WTC11 (cell line): ENCODE results near the gene RGS2. TPM values are rescaled to one million over a fixed set of nuclear protein-coding genes. Genes with fewer than 3 reads are reported as not detected.

ENCODE experiments used
- ATAC-seq: fragments of 200-7000 bp; cut with Tn5 transposase; 2 replicates; pipeline ENCODE4 v1.10.0; 2021; ENCODE audit warnings: mild to moderate bottlenecking, moderate library complexity
- CTCF ChIA-PET: fragments of 300-600 bp; sonication (Branson Sonifier 250); formaldehyde crosslinking; loops from one replicate; lab custom pipeline; 2021; ENCODE audit warnings: antibody characterized with exemption; lab: Charles Lee
- POLR2A ChIA-PET: fragments of 350-600 bp; sonication (Branson Sonifier 250); formaldehyde crosslinking; loops from one replicate; lab custom pipeline; 2021; ENCODE audit warnings: antibody characterized with exemption; lab: Charles Lee
- DNase-seq: peaks from one replicate; pipeline ENCODE4 v3.0.0; 2021; ENCODE audit warnings: low spot score
- H3K27ac Mint-ChIP-seq: 2 replicates; pipeline ENCODE4 v1.8.0; 2021; ENCODE audit warnings: mixed read lengths
- H3K27me3 Mint-ChIP-seq: 2 replicates; pipeline ENCODE4 v1.8.0; 2021; ENCODE audit warnings: low read depth, mild to moderate bottlenecking, moderate library complexity, mixed read lengths
- H3K36me3 Mint-ChIP-seq: 2 replicates; pipeline ENCODE4 v1.8.0; 2021; ENCODE audit warnings: mixed read lengths
- H3K4me1 Mint-ChIP-seq: 2 replicates; pipeline ENCODE4 v1.8.0; 2022; ENCODE audit warnings: mixed read lengths
- H3K4me3 Mint-ChIP-seq: 2 replicates; pipeline ENCODE4 v1.8.0; 2021; ENCODE audit warnings: mild to moderate bottlenecking, moderate library complexity, mixed read lengths
- H3K9me3 Mint-ChIP-seq: 2 replicates; pipeline ENCODE4 v1.8.0; 2021; ENCODE audit warnings: mixed read lengths
- ATF1 ChIP-seq: sonication (generic); formaldehyde crosslinking; IDR thresholded peaks from 2 replicates; pipeline ENCODE4 v1.8.1; 2023; ENCODE audit warnings: mild to moderate bottlenecking, moderate library complexity, missing genetic modification reagents
- CREB1 ChIP-seq: sonication (generic); formaldehyde crosslinking; IDR thresholded peaks from 2 replicates; pipeline ENCODE4 v1.8.0; 2023; ENCODE audit warnings: mild to moderate bottlenecking, missing genetic modification reagents
- ETV6 ChIP-seq: sonication (generic); formaldehyde crosslinking; IDR thresholded peaks from 2 replicates; pipeline ENCODE4 v1.8.1; 2022; ENCODE audit warnings: mild to moderate bottlenecking, missing genetic modification reagents
- IRF2 ChIP-seq: sonication (generic); formaldehyde crosslinking; IDR thresholded peaks from 2 replicates; pipeline ENCODE4 v1.8.0; 2022; ENCODE audit warnings: low read depth, missing genetic modification reagents, borderline replicate concordance
- NFE2L1 ChIP-seq: sonication (generic); formaldehyde crosslinking; IDR thresholded peaks from 2 replicates; pipeline ENCODE4 v1.8.1; 2023; ENCODE audit warnings: missing genetic modification reagents
- NR2C2 ChIP-seq: sonication (generic); formaldehyde crosslinking; IDR thresholded peaks from 2 replicates; pipeline ENCODE4 v1.8.0; 2022; ENCODE audit warnings: mild to moderate bottlenecking, missing genetic modification reagents
- PRRX2 ChIP-seq: fragments of 250-450 bp; sonication (Bioruptor Pico); IDR thresholded peaks from 2 replicates; pipeline ENCODE4 v1.8.0; 2021; ENCODE audit warnings: mild to moderate bottlenecking
- SMAD3 ChIP-seq: sonication (generic); formaldehyde crosslinking; IDR thresholded peaks from 2 replicates; pipeline ENCODE4 v1.8.0; 2022; ENCODE audit warnings: missing genetic modification reagents, mild to moderate bottlenecking, borderline replicate concordance
- SMAD4 ChIP-seq: sonication (generic); formaldehyde crosslinking; IDR thresholded peaks from 2 replicates; pipeline ENCODE4 v1.8.0; 2022; ENCODE audit warnings: mild to moderate bottlenecking, missing genetic modification reagents
- ZNF121 ChIP-seq: sonication (generic); formaldehyde crosslinking; IDR thresholded peaks from 2 replicates; pipeline ENCODE4 v1.8.0; 2023; ENCODE audit warnings: missing genetic modification reagents
- ZNF317 ChIP-seq: sonication (generic); formaldehyde crosslinking; IDR thresholded peaks from 2 replicates; pipeline ENCODE4 v1.8.1; 2023; ENCODE audit warnings: low read depth, mild to moderate bottlenecking, moderate library complexity, missing genetic modification reagents, borderline replicate concordance
- ZNF416 ChIP-seq: fragments of 250-450 bp; sonication (Bioruptor Pico); IDR thresholded peaks from 2 replicates; pipeline ENCODE4 v1.9.0; 2021; ENCODE audit warnings: mild to moderate bottlenecking, inconsistent platforms
- ZNF671 ChIP-seq: fragments of 250-450 bp; sonication (Bioruptor Pico); IDR thresholded peaks from 2 replicates; pipeline ENCODE4 v1.8.0; 2021; ENCODE audit warnings: mild to moderate bottlenecking
- total RNA-seq: library from RNA; stranded (reverse); gene quantifications from 3 replicates; pipeline ENCODE4 v1.2.3, GENCODE V29; 2021
- TF ChIP-seq, protein P1 (sequence below): sonication (generic); formaldehyde crosslinking; IDR thresholded peaks from 2 replicates; pipeline ENCODE4 v1.8.1; 2023; ENCODE audit warnings: mild to moderate bottlenecking, moderate library complexity, missing genetic modification reagents
- TF ChIP-seq, protein P2 (sequence below): sonication (generic); formaldehyde crosslinking; IDR thresholded peaks from 2 replicates; pipeline ENCODE4 v1.8.1; 2023; ENCODE audit warnings: mild to moderate bottlenecking, missing genetic modification reagents, moderate library complexity
- TF ChIP-seq, protein P3 (sequence below): sonication (generic); formaldehyde crosslinking; IDR thresholded peaks from 2 replicates; pipeline ENCODE4 v1.8.1; 2022; ENCODE audit warnings: low read depth, mild to moderate bottlenecking, moderate library complexity, missing genetic modification reagents, borderline replicate concordance
- TF ChIP-seq, protein P4 (sequence below): sonication (generic); formaldehyde crosslinking; IDR thresholded peaks from 2 replicates; pipeline ENCODE4 v1.8.1; 2023; ENCODE audit warnings: mild to moderate bottlenecking, missing genetic modification reagents
- TF ChIP-seq, protein P5 (sequence below): sonication (generic); formaldehyde crosslinking; IDR thresholded peaks from 2 replicates; pipeline ENCODE4 v1.8.1; 2022; ENCODE audit warnings: mild to moderate bottlenecking, moderate library complexity, missing genetic modification reagents
- TF ChIP-seq, protein P6 (sequence below): sonication (generic); formaldehyde crosslinking; IDR thresholded peaks from 2 replicates; pipeline ENCODE4 v1.8.0; 2022; ENCODE audit warnings: mild to moderate bottlenecking, missing genetic modification reagents
- TF ChIP-seq, protein P7 (sequence below): fragments of 250-450 bp; sonication (Bioruptor Pico); IDR thresholded peaks from 2 replicates; pipeline ENCODE4 v1.9.0; 2021; ENCODE audit warnings: moderate library complexity, mild to moderate bottlenecking, inconsistent platforms, borderline replicate concordance

Gene RGS2
- total RNA-seq, 1 experiment from 2014 or later = 13.1 TPM

DNA sequence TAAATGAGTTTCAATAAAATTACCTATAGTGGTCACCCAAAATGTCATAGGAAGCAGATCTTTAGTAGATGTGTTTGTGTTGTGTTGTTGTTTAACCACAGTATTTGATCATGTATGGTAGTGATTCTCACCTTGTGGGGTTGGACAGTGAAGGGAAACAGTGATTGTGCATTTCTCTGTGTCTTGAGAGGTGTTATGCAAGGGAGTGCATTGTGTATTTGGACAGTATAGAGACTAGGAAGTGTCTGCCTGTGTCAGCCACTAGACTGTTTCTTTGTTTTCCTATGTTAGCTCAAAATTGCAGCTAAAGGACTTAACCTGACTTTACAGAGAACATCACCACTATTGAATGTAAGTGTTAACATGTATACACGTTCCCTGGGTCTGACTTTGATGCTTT is 6.0 kb downstream of the RGS2 start:
- ChIA-PET CTCF (no interaction called here), POLR2A (no interaction called here)
- ATAC-seq = no peak
- H3K27ac Mint-ChIP-seq = no peak overlapping the region
- no peak overlapping the region for H3K4me3 Mint-ChIP-seq
- no peaks in the 10 kb centered on the region for H3K27me3 Mint-ChIP-seq
- TF ChIP-seq ZNF671 (no peak), IRF2 (CRISPR knock-in tag) (no peak), ZNF317 (CRISPR knock-in tag) (no peak), ATF1 (CRISPR knock-in tag) (no peak), ZNF416 (CRISPR knock-in tag) (no peak), NFE2L1 (no peak)
- TF ChIP-seq, protein P1, sequence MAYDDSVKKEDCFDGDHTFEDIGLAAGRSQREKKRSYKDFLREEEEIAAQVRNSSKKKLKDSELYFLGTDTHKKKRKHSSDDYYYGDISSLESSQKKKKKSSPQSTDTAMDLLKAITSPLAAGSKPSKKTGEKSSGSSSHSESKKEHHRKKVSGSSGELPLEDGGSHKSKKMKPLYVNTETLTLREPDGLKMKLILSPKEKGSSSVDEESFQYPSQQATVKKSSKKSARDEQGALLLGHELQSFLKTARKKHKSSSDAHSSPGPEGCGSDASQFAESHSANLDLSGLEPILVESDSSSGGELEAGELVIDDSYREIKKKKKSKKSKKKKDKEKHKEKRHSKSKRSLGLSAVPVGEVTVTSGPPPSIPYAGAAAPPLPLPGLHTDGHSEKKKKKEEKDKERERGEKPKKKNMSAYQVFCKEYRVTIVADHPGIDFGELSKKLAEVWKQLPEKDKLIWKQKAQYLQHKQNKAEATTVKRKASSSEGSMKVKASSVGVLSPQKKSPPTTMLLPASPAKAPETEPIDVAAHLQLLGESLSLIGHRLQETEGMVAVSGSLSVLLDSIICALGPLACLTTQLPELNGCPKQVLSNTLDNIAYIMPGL (CRISPR knock-in tag) = no peak
- TF ChIP-seq, protein P2, sequence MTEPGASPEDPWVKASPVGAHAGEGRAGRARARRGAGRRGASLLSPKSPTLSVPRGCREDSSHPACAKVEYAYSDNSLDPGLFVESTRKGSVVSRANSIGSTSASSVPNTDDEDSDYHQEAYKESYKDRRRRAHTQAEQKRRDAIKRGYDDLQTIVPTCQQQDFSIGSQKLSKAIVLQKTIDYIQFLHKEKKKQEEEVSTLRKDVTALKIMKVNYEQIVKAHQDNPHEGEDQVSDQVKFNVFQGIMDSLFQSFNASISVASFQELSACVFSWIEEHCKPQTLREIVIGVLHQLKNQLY (CRISPR knock-in tag) = no peak
- DNase-seq = no peak
- H3K9me3 Mint-ChIP-seq = no peaks in the 10 kb centered on the region
- H3K4me1 Mint-ChIP-seq = peaks cover 5% of the 10 kb centered on the region
- H3K36me3 Mint-ChIP-seq = peaks cover 10% of the 10 kb centered on the region

DNA sequence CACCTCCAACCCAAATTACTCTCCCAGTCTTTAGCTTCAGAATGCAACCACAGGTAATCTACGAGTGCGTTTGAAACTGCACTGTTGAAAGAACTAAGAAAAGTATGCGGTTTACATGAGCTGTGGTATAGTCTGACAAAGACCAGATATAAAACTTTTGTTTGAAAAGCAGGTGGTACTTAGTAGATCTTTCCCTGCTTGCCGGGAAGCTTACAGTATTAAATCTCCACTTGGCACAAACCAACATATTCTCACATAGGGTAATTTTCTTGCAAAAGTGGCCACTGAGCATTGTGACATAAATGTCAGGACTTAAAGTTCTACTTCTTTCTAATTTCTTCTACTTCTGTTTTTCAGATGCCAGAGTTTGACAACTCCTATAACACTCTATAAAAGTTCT is 8.4 kb downstream of the RGS2 start:
- DNase-seq (no peak), ATAC-seq (no peak)
- TF ChIP-seq SMAD4 (CRISPR knock-in tag) = no peak
- no peak for TF ChIP-seq ZNF121
- no peak for TF ChIP-seq CREB1 (CRISPR knock-in tag)
- TF ChIP-seq, protein P3, sequence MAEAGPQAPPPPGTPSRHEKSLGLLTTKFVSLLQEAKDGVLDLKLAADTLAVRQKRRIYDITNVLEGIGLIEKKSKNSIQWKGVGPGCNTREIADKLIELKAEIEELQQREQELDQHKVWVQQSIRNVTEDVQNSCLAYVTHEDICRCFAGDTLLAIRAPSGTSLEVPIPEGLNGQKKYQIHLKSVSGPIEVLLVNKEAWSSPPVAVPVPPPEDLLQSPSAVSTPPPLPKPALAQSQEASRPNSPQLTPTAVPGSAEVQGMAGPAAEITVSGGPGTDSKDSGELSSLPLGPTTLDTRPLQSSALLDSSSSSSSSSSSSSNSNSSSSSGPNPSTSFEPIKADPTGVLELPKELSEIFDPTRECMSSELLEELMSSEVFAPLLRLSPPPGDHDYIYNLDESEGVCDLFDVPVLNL (CRISPR knock-in tag) = no peak
- TF ChIP-seq, protein P4, sequence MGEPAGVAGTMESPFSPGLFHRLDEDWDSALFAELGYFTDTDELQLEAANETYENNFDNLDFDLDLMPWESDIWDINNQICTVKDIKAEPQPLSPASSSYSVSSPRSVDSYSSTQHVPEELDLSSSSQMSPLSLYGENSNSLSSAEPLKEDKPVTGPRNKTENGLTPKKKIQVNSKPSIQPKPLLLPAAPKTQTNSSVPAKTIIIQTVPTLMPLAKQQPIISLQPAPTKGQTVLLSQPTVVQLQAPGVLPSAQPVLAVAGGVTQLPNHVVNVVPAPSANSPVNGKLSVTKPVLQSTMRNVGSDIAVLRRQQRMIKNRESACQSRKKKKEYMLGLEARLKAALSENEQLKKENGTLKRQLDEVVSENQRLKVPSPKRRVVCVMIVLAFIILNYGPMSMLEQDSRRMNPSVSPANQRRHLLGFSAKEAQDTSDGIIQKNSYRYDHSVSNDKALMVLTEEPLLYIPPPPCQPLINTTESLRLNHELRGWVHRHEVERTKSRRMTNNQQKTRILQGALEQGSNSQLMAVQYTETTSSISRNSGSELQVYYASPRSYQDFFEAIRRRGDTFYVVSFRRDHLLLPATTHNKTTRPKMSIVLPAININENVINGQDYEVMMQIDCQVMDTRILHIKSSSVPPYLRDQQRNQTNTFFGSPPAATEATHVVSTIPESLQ = no peak
- TF ChIP-seq, protein P5, sequence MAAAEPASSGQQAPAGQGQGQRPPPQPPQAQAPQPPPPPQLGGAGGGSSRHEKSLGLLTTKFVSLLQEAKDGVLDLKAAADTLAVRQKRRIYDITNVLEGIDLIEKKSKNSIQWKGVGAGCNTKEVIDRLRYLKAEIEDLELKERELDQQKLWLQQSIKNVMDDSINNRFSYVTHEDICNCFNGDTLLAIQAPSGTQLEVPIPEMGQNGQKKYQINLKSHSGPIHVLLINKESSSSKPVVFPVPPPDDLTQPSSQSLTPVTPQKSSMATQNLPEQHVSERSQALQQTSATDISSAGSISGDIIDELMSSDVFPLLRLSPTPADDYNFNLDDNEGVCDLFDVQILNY (CRISPR knock-in tag) = no peak
- TF ChIP-seq, protein P6, sequence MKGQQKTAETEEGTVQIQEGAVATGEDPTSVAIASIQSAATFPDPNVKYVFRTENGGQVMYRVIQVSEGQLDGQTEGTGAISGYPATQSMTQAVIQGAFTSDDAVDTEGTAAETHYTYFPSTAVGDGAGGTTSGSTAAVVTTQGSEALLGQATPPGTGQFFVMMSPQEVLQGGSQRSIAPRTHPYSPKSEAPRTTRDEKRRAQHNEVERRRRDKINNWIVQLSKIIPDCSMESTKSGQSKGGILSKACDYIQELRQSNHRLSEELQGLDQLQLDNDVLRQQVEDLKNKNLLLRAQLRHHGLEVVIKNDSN (CRISPR knock-in tag) = no peak
- TF ChIP-seq PRRX2 (CRISPR knock-in tag) = no peak
- no peak for TF ChIP-seq SMAD3 (CRISPR knock-in tag)
- TF ChIP-seq NR2C2 = no peak
- no peak for TF ChIP-seq ETV6
- TF ChIP-seq, protein P7, sequence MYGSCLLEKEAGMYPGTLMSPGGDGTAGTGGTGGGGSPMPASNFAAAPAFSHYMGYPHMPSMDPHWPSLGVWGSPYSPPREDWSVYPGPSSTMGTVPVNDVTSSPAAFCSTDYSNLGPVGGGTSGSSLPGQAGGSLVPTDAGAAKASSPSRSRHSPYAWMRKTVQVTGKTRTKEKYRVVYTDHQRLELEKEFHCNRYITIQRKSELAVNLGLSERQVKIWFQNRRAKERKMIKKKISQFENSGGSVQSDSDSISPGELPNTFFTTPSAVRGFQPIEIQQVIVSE (CRISPR knock-in tag) = no peak
- CTCF ChIA-PET = no interaction called here
- Mint-ChIP-seq H3K27ac (no peak overlapping the region), H3K4me3 (no peak overlapping the region), H3K36me3 (no peaks in the 10 kb centered on the region), H3K27me3 (no peaks in the 10 kb centered on the region), H3K9me3 (no peaks in the 10 kb centered on the region), H3K4me1 (0 out of 2 replicates have a peak, but pooled peaks cover 3% of the 10 kb centered on the region)
- POLR2A ChIA-PET = no interaction called here
